Measurements from ENCODE around the gene PARD3.

The PARD3 gene

GRCh38 chr10:34134602-34135001 lies 680.5 kb downstream of the PARD3 start:
- no peak for DNase-seq (ENCODE audit: low read depth in 2 of 2)

DNA sequence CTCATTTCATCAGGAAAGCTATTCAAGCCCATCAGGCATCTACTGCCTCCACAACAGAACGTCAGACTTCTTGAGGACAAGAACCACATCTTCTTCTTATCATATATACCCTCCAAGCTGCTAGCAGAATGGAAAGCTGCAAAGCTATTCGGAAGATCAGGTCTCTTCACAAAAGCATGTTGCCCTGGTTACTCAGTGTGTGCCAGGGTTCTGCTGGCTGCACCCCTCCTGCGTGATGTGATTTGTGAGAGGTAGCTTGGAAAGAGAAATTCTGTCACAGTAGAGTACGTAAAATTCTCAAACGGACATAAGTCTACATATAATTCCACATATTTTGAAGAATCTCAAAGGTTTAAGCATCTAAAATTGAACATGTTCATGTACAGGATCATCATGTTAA lies 681.7 kb downstream of the PARD3 start:
- no peak for DNase-seq (ENCODE audit: low read depth in 2 of 2)

DNA sequence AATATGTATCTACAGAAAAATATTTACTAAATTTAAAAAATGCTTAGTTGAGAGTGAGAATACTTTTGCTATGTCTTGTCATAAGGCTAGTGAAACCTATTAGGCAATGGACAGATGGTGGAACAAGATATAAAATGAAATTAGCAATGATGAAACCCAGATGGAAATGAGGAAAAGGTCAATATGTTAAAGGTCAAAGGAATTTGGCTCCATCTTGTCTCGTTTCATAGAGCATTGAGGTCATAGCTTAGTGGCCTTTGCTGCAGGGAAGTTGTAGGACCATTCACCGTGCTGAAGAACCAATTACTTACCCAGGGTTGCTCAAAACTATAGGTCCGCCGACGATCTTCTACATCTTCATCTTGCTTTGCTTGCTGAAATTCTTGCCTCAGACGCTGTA lies 683.9 kb downstream of the PARD3 start:
- no peak for DNase-seq (ENCODE audit: low read depth in 2 of 2)

DNA sequence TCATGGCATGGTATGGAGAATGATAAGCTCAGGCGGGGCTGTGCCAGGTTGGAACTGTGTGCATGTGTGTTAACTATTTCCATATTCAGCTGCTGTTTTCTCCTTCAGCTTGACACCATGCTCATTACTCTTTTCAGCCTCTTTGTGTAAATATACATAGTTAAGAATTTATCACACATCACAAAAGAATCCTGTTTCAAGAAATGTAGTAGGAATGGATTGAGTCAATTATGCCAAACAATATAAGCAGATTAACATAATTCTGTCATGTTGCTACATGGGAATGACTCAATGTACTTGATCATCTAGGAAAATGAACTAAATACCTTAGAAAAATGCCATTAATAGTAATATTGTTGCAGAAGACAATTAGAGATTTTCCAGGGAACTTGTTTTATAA lies 687.4 kb downstream of the PARD3 start:
- no peak for DNase-seq (ENCODE audit: low read depth in 2 of 2)

- DNase-seq (ENCODE audit: low read depth in 2 of 2), result no peak
These were observed 688.5 kb downstream of the PARD3 start for GRCh38 chr10:34126371-34127151.

GRCh38 chr10:34125702-34126101 lies 689.4 kb downstream of the PARD3 start:
- DNase-seq (ENCODE audit: low read depth in 2 of 2), result no peak

DNA sequence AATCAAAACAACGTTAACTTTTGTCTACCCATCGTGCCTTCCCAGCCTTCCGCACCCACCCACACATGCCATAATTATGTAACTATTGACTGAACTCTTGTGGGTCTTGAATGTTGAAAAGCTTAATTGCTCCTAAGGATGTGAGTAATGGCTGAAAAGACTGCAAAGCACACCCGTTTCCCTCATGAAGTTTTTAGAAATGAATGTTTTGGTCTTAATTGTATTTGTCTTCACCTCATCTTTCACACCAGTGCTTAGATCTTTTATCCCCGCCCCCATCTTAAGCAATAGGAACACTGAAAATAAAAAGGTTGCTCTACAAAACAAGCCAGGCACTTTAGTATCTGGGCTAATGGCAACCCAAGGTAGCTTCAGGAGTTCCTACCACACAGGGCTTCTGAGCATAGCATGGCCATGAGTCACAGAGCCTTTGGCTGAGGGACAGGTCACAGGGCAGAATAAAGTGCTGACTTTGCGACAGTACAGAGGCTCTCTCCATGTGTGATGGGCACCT lies 690.5 kb downstream of the PARD3 start:
- no peak for DNase-seq (ENCODE audit: low read depth in 2 of 2)

DNA sequence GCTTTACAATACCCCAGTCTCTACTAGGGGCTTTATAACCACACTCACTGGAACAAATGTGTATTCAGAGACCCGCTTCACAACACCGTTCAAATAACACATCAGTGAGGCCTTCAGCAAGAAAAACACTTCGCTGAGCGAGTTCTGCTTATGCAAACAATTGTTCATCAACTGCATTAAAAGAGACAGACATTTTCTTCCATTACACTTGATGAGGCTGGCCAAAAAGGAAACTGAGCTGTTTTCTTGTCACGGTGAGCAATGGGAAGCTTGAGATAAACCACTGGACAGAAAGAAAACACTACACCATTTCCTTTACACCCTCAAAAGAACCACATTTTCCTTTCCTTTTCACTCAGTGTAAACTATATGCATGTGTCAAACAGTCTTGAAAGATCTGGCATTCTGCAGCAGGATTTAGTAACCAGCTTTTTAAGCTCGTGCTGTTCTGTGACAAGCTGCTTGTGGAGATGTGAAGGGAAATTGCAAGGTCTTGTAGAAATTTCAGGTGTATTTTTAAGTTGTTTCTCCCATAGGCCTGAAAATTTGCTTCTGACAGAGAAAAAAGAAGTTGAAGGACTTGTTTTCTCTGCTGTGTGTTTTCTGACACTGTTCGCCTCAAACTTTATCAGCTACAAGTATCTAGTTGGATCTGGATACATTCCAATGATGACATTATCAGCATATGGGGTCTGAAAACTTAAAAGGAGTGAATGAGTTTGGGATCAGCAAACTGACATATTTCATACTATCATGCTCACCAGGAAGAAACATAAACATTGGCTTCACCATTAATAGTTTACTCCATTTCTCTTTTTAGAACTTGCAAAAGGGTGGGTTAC lies 693.1 kb downstream of the PARD3 start:
- DNase-seq (ENCODE audit: low read depth in 2 of 2), result no peak

GRCh38 chr10:34121125-34121753 lies 693.9 kb downstream of the PARD3 start:
- DNase-seq (ENCODE audit: low read depth in 2 of 2), result no peak

DNA sequence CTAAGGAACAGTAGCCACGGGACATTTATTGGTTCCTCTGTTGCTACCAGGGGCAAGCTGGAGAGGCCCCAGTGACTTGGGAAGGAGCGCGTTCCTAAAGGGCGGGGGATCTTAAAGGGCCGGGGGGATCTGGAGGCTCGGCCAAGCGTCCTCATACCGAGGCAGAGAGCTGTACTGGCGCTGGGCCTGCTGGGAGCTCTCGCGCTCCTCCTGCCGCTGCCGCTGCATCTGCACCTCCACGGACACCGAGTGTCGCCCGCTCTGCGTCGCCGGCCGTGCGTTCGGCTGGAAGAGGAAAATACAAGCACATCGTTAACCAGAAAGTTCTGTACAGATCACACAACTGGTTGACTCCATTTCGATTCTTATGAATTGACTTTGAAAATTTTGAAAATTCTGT lies 695.6 kb downstream of the PARD3 start:
- no peak for DNase-seq (ENCODE audit: low read depth in 2 of 2)

DNA sequence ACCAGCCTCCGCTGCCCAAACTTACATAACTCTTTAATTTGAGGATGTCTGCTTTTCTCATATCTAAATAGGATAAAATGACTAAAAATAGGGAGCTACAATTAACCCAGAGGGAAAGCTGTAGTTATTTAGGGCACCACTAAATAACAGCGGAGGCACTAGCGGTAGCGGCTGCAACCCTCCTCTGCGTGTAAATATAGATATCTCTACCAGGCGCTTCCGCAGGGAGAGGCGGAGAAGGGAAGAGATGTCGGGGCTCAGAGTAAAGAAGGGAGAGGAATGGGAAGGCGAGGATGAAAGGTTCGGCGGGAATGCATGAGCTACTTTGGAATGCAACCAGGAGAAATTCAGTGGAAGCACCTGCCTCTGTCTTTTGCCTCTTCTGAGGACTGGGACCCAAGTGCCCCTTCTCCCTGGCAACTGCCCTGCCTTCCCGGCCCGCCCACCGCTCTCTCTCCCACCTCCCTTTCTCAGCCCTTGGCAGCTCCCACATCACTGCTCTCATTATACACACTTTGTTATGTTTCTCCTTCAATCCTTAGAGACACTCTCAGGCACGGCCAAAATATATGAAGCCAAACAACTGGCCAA lies 698.3 kb downstream of the PARD3 start:
- DNase-seq (ENCODE audit: low read depth in 2 of 2), result no peak

DNA sequence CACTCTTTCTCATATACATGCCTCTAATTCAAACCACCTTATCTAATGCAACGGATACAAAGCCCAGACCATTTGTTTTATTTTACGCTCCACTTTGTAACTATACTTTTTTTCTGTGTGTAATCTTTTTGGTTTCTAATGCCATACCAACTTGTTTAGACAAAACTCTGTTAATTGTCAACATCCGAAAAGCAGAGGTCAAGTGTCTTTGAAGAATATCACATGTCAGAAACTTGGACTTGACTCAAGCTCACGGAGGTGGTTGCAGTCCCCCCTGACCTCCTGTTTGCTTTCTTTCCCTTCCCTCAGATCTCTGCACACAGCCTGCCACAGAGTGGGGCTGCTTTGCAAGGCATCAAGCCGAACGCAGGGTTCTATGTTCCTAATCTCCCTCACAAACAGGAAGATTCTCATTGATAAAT lies 698.9 kb downstream of the PARD3 start:
- DNase-seq (ENCODE audit: low read depth in 2 of 2), result no peak

DNA sequence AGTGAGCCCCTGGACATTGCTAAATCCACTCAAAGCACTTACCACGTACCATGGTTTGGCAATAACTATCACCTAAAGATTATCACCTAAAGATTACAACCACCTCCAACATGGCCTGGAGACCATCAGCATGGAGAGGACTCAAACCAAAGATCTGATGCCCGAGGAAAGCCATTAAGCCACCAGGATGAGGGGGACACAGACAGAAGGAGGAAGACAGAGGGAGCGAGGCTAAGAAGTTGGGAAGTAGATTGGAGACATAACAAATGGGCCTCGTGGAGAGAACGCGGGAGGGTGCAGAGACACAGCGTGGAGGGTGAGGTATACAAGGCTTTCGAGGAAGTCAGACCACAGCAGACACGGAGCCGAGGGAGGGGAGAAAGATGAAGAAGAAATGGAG lies 700.2 kb downstream of the PARD3 start:
- DNase-seq (ENCODE audit: low read depth in 2 of 2), result no peak

DNA sequence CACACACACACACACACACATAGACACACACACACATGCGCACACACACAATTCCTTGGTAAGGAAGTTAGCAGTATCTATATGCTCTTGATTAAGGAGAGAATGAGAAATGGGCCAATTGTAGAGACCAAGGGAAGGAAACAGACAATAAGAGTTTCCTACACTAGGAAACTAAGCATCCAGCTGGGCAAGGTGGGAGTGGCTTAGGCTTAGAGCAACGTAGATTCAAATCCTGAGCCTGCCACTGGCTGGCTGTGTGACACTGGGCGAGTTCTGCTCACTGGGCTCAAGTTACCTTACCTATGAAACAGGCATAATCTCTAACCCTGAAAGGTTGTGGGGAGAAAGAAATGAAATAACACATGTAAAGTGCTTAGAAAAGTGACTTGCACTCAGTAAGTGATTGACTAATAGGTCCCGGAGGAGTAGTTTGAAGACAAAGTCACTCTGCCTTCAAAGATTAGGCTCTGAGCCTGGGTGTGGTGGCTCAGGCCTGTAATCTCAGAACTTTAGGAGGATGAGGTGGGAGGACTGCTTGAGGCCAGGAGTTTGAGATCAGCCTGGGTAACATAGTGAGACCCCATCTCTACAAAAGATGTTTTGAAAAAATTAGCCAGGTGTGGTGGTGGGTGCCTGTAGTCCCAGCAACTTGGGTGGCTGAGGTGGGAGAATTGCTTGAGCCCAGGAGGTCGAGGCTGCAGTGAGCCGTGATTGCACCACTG lies 701.4 kb downstream of the PARD3 start:
- DNase-seq (ENCODE audit: low read depth in 2 of 2), result no peak

DNA sequence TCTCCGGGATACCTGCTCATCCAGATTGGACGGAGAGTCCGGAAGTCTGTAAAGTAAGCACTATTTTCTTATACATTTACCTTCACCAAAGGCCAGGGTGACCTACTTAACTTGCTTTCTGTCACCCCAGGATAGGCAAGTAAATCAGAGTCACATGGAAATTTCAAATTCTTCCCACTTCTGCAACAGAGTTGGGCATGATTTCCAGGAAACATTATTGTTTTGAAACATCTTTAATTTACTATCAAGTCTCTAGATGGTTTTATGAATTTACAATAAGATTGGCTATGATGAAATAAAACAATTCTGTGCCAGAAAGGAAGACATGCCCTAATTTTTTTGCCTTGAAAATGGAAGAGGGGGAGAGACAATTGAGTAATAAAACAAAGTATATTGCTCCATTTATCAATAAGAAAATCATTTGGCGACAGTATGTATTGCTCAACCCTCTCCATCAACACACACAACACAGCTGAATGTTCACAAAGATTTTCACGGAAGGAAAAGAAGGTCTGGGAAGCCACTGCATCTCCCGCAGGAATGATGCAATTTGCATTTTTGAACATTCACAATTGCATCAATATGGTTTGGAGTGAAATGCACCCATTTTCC lies 702.8 kb downstream of the PARD3 start:
- DNase-seq (ENCODE audit: low read depth in 2 of 2), result no peak

GRCh38 chr10:34111179-34111578 lies 703.9 kb downstream of the PARD3 start:
- DNase-seq (ENCODE audit: low read depth in 2 of 2), result no peak

DNA sequence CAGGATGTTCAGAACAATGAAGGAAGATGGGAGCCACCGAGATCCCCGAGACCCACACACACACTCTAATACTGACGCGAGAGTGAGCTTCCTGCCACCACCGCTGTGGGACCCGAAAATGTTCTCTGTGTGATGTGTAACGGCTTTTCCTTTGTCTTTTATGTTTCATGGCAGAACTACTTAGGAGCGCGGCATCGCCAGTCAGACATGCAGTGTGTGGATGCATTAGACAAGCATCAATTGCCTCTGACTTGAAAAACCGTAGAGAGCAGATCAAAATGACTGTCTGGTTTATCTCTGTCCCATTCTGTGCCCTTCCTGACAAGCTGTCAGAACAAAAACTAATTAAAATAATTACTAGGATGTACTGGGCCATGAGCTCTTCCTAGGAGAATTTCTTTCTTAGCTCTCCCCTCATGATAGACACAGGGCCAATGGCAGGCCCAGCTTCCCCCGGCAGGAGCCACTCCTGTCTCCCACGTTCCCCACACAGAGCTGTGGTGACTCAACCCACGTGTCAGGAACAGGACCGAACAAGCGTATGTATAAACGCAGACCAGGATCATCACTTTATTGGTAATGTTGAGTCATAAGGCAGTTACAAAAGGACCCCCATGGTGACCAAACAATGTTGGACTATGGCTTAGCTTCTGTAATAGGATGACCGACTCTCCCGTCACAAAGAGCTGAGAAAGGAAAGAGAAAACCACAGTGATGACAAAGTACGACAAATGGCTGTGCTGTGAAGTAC lies 705.0 kb downstream of the PARD3 start:
- DNase-seq (ENCODE audit: low read depth in 2 of 2), result no peak

DNA sequence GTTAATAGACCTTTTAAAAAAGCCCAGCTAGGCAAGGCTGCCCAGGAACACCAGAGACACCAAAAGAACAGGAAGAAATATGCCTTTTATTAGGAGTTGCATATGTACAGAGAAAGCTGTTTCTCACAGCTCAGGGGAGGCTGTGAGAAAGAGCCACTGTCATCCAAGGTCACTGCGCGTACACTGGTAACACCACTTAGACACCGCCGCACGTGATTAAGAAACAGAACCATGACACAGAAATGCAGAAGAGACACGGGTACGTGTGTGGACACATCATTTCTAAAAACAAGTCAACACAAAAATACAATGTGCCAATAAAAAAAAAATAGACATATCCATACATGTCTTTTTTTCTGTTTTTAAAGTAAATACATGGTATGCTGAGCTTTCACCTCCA lies 705.6 kb downstream of the PARD3 start:
- DNase-seq (ENCODE audit: low read depth in 2 of 2), result no peak

GRCh38 chr10:34107626-34108516 lies 707.2 kb downstream of the PARD3 start:
- no peak for DNase-seq (ENCODE audit: low read depth in 2 of 2)
